Measurements from ENCODE around the gene ADAMTS9.

The ADAMTS9 gene, protein sequence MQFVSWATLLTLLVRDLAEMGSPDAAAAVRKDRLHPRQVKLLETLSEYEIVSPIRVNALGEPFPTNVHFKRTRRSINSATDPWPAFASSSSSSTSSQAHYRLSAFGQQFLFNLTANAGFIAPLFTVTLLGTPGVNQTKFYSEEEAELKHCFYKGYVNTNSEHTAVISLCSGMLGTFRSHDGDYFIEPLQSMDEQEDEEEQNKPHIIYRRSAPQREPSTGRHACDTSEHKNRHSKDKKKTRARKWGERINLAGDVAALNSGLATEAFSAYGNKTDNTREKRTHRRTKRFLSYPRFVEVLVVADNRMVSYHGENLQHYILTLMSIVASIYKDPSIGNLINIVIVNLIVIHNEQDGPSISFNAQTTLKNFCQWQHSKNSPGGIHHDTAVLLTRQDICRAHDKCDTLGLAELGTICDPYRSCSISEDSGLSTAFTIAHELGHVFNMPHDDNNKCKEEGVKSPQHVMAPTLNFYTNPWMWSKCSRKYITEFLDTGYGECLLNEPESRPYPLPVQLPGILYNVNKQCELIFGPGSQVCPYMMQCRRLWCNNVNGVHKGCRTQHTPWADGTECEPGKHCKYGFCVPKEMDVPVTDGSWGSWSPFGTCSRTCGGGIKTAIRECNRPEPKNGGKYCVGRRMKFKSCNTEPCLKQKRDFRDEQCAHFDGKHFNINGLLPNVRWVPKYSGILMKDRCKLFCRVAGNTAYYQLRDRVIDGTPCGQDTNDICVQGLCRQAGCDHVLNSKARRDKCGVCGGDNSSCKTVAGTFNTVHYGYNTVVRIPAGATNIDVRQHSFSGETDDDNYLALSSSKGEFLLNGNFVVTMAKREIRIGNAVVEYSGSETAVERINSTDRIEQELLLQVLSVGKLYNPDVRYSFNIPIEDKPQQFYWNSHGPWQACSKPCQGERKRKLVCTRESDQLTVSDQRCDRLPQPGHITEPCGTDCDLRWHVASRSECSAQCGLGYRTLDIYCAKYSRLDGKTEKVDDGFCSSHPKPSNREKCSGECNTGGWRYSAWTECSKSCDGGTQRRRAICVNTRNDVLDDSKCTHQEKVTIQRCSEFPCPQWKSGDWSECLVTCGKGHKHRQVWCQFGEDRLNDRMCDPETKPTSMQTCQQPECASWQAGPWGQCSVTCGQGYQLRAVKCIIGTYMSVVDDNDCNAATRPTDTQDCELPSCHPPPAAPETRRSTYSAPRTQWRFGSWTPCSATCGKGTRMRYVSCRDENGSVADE (N-terminal part only)
- 0 reads per million in 3 experiments for total RNA-seq

DNA sequence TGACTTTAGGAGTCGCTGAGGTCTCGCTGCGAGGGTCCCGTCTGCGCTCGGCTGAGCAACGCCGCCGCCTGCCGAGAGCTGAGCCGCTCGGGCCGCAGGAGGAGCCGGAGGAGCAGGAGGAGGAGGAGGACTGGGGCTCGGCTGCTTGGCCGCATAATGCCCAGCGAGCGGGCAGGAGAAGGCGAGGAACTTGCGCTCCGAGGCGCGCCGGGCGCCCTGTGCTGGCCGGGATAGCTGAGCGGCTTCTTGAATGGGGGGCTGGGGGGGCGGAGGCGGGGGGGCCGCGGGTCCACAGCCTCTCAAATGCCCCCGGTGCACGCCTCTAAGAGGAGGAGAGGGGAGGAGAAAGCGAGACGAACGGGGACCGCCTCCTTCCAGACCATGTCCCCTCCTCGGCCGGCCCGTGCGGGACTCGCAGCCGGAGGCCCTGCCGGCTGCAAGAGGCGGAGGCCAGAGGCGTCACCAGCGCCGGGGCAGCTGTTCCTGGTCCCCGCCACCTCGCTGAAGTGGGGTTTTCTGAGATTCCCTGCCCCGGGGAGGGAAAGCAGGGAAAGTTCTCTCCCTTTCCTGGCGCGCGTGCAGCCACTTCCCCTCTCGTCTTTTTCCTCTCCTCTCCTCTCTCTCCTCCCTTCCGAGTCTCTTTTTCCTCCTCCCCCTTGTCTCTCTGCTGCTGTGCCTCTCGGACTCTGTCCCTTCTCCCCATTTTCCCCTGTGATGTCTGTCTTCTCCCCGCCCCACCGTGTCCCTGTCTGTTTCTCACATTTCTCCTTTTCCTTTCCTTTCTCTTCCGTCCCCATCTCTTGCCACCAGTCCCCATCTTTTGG lies at the start of gene ADAMTS9:
Gene ADAMTS9, minus strand, starts transcription at position 220 of the 824 bp plus-strand sequence. CDS start 343 bp downstream, outside the sequence.
- no peak for DNase-seq

DNA sequence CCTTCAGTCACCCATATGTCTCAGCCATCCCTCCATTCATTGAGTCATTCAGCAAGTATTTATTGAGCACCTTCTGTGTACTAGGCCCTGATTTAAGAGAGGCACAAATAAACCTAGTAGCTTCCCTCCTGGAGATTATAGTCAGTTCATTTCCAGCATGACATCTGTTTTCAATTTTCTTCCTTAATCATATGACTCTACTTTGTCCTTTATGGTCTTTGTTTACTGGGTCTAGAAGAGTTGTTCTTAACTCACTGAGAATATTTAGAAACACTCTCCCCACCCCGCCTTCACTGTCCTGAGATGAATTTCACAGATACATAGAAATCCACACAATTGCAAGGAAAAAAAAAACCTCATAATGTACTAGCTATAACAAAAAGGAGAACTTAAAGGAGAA lies 44.8 kb upstream of the ADAMTS9 start:
- DNase-seq, result no peak

DNA sequence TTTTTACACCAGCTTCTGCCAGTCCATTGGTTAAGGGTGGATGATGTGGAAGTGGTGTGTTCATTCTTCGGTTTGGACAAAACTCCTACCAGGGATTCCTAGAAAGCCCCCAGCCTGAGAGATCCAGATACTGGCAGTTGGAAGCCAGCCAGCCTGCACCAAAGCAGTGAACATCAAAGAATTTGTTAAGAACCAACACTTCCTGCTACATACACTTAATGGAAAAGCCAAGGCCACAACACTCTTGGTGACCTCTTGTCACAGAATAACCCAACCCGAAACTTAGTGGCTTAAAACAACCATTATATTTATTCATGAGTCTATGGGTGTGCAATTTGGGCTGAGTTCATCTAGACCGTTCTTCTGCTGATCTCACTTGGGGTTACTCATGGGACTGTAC lies 42.9 kb upstream of the ADAMTS9 start:
- DNase-seq, result no peak

DNA sequence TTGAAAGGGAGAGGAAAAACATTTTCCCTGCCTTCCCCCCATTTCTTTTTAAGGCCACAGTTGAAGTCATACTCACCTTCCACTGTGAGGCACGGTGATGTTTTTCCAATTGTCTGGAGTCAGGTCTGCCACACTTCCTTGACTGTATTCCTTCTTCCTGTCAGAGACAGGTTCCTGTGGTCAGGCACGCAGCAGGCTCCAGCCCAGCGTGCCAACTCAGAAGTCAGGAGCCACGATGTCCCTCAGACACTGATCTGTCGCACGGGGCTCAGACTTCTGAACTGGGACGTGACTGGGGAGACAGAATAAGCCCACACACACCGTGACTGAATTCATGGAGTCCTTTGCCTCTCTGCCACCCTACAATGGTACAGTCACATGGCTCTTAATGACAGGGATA lies 41.2 kb upstream of the ADAMTS9 start:
- DNase-seq, result no peak

DNA sequence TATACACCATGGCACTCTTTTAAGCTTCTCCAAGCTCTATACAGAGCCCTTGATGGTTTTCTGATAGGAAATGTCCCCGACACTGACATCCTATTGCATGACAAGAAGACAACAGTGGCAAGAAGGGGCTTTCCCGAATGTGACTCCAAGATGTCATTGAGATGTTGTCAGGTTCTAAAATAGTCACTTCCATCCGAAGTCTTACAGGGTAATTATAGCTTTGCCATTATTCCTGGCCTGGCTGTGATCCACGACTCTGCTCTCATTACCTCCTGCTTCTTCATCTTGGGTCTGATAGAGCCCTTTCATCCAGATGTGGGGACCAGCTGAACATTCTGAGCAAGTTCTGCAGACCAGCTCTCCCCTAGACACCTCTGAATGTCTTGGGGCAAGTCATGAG lies 40.6 kb upstream of the ADAMTS9 start:
- no peak for DNase-seq

DNA sequence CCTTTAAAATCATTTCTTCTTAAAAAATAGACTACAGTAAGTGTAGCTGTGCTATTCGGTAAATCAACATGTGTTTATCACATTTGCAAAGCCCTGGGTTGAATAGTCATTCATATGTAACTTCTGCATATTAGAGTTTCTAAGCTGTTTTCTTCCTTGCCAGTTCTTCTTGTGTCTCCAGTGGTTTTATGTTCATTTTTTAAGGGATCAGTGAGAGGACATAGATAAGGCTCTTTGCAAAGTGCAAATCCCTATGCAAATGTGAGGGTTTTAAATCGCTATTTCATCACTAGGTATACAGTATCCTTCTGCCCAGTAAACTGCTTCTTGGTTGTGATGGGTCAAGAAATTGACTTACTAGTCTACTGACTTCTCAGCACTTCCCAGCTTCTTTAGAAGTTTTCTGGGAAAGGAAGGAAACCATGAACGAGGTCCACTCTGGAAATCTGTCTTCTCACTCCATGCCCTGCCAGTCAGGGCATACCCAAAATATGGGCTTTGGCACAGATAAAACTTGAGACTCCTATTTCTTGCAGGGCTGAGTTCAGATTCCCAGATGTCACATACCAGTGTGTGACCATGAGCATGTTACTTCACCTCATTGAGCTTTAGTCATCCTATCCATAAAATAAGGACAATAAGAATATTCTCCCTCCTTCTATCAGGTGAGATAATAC lies 38.8 kb upstream of the ADAMTS9 start:
- DNase-seq, result no peak

DNA sequence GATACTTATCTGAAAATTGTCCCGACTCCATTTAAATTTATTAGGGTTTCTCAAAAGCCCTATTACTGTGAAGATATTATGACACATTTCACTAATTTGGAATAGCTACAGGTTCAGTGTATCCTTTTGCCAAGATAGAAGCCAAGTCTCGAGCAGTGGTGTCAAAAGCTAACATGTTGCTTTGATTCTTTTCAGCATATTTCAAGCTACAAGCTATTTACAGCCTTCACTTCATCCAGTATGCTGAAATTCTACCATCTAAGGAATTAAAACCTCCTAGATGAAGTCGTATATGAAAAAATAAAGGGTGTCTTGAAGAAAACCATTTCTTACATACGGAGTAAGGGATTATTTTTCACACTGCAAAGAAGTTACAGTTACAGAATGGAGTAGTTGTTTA lies 31.2 kb upstream of the ADAMTS9 start:
- no peak for DNase-seq

DNA sequence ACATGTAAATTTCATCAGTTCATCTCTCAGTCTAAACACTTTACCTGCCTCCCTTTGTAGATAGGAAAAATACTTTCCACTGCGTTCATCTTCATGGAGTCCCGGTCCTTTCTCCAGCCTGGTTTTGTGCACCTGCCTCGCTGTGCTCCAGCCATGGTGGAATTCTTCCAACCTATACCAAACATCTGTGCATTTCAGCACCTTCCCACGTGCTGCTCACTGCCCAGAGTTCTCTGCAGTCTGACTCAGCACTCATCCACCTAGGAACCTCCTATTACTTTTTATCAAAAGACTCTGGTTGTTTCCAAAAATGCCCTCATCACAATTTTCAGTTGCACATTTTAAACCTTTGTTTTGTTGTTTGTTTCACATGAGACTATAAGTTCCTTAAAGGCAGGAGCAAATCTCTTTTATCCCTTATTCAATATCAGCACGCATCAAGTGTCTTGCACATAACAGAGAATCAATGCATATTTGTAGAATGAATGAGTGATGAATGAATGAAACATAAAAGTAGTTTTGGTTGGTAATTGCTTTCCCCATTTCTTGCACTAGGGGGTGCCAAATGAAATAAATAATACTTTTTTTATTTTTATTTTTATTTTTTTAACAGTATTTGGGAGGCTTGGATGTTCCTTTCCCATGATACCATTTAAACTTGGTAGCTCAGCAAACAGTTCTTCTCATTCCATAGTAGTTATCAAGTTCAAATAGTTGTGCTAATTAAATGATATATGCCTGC lies 30.2 kb upstream of the ADAMTS9 start:
- no peak for DNase-seq

DNA sequence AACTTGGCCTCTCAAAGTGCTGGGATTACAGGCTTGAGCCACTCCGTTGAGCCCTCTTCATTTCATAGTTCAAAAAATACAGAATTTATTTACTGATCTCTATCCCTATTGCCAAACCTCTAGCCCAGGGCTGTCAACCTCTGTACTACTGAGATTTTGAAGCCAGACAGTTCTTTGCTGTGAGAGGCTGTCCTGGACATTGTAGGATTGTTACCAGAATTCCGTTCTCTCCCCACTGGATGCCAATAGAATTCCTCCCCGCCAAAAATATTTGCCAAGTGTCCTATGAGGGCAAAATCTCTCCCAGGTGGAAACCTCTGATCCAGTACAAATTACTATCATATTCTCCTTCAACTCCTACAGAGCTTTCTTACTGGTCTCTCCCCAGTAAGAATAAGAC lies 29.6 kb upstream of the ADAMTS9 start:
- DNase-seq, result no peak

DNA sequence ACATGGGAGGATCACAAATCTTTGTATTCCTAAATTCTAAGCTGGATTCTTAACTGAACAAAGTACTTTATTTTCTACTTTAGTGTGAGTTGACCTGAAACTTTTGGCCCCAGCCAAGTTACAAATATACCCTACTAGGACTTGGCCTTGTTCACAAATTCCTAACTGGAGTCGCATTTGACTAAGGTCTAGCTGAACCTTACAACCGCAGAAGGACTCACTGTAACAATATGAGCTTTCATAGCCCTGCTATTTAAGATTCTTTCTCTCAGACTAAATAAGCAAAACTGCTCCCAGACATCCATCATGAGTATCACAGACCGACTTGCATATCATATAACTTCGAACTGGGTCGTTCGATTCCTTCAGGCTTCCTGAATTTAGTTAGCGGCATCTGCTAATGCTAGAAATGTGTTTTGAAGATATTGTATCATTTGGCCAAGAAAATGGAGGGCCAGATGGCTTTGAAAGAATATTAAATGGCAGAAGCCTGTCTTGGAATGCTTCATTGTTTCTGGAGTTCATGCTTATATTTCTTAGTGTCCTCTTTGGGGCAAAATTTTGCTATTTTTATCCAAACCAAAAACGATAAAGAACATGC lies 28.4 kb upstream of the ADAMTS9 start:
- DNase-seq, result no peak

DNA sequence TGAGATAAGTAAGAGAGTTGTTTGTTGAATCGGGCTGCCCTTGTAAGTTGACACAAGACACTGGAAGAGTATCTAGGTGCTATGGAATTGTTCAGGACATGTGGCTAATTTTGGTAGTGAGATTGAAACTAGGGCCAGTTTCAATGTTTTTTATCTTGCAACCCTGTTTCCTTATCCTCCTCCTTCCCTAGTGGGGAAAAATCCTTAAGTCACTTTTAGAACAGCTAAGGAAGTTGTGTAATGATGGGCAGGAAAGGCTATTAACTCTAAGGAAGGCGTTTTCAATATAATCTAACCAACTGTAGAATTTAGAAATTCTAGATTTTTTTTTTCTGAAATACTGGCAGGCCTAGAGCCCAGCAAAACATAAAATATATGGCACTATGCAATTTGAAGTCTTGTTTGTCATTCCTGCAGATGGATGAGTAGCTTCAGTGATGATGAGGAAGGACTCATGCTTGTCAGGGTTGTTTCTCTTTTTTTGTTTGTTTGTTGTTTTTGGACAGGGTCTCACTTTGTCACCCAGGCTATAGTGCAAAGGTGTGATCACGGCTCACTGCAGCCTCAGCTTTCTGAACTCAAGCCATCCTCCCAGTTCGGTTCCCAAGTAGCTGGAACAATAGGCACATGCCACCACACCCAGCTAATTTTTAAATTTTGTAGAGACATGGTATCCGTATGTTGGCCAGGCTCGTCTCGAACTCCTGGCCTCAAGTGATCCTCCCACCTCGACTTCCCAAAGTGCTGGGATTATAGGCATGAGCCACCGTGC lies 27.6 kb upstream of the ADAMTS9 start:
- DNase-seq, result no peak

DNA sequence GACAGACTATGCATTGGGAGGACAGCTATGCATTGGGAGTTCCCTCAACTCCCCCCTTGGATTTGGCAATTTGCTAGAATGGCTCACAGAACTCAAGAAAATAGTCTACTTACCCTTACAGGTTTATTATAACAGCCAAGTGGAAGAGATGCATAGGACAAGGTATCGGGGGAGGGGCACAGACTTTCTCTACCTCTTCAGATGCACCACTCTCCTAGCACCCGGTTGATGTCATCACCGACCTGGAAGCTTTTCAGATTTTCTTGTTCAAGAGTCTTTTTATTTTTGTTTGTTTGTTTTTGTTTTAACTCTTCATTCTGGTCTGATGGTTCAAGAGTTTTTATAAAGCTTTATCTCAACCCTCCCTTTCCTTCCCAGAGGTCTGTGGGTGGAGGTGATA lies 20.7 kb upstream of the ADAMTS9 start:
- DNase-seq, result no peak

DNA sequence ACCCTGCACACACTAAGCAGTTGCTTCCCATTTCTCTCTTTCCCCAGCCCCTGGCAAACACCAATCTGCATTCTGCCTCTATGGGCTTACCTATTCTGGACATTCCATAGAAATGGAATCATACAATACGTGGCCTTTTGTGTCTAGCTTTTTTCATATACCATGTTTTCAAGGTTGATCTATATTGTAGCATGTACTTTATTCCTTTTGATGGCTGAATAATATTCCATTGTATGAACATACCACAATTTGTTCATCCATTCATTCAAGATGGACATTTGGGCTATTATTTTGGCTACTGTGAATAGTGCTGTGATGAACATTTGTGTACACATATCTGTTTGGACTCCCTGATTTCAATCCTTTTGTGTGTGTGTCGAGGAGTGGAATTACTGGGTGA lies 18.1 kb upstream of the ADAMTS9 start:
- no peak for DNase-seq

DNA sequence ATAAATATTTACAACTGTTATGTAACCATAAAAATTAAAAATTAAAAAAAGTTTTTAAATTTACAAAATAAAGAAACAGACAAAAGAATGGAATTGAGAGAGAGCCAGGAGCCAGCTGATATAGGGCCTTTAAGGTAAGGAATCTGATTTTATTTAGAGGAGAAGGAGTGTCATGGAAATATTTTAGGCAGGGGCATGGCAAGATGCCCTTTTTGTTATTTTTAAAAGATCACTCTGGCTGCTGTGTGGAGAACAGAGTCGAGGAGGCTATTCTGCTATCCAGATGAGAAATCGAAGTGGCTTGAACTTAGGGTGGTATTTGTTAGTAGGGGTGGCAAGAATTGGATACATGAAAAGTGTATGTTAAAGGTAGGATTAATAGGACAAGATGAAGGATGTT lies 9.1 kb upstream of the ADAMTS9 start:
- no peak for DNase-seq

DNA sequence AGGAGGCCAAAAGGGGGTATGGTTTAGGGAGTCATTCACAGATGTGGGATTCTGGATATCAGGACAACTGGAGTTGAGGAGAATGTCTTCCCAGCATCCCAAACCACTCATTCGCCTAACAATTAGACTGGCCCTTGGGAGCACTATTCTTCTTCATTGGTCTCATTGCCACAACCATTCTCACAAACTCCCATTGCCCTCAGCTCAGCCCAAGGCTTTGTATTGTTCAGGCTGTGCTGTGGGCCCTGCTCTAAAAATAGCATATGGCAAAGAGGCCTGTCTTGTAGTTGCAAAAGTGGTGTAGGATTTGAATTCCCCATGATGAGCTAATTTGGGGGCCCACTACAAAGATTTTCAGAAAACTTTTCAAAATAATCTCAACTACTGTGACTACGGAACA lies 6.3 kb upstream of the ADAMTS9 start:
- DNase-seq, result no peak

DNA sequence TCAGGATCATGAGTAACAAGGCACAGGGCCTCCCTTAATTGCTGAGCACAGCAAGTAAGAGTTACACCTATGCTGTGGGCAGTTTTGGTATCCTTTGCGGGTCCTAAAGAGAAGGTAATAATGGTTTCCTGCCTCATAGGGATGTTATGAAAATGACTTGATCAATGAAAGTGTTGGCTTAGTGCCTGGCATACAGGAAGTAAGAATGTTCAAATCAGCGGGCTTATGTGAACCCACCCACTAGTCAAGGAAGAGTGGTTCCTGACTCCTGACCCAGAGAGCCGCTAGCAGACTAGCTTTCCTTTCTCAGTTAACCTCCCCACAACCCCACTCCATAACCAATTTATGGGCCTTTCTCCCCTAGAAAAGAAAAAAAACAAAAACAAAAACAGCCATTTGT lies 5.2 kb upstream of the ADAMTS9 start:
- no peak for DNase-seq

DNA sequence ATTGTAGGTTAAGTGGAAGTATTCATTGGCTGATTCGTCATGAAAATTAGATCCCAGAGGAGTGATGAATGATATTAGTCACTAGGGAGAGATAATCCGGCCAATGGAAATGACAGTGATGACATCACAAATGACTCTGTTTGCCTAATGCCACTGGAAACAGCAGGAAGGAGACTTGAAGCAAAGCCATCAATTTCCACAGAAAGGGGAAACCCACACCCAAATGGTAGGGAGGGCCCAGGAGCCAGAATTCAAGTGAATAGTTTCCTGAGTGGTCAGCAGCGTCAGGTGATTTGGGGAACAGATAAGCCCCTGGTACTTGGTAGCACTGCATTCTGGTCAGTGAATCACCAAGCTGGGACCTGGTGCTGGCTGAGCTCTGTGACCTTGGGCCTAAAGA lies 3.3 kb upstream of the ADAMTS9 start:
- DNase-seq, result no peak

DNA sequence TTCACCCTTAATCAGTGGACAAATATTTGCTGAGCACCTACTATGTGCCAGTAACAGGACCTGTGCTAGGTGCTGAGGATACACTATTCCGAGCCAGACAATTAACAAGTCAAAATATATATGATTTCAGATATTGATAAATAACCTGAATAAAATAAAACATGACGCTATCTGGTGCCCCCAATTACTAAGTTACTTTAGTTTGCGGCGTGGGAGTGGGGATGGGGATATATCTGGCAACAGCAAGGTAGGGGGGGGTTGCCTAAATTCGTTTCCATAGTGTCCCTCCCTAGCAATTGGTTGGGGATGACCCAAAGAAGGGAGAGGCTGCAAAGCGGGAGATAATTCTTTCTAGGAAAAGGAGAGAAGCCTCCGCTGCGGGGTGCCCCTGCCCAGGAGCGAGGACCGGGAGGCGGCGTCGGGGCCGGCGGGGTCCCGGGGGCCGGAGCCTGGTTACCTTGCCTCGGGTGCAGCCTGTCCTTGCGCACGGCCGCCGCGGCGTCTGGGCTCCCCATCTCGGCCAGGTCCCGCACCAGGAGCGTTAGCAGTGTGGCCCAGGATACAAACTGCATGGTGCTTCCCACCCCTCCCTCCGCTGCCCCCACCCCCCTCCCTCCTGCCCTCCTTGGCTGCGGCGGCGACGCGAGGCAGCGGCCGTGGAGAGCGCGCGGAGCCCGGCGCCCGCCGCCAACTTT lies 567 bp downstream of the ADAMTS9 start:
- no peak for DNase-seq

DNA sequence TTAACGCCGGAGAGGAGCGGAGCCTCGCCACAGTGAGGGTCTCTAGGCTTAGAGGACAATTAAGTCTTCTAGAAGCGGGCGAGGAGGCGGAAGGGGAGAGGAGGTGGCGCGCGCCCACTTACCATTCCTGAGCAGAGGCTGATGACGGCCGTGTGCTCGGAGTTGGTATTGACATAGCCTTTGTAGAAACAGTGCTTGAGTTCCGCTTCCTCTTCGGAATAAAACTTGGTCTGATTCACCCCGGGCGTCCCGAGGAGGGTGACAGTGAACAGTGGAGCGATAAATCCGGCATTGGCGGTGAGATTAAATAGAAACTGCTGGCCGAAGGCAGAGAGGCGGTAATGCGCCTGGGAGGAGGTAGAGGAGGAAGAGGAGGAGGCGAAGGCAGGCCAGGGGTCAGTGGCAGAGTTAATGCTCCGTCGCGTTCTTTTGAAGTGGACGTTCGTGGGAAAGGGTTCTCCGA lies 1.3 kb downstream of the ADAMTS9 start:
- DNase-seq, result no peak
